ENCODE results near the gene SP100.

Gene SP100

GRCh38 chr2:230542751-230543150 lies 126.8 kb downstream of the SP100 start:
- DNase-seq (ENCODE audit: insufficient read length, low spot score) (no peak), FAIRE-seq (no peak)
- TF ChIP-seq, protein P1, sequence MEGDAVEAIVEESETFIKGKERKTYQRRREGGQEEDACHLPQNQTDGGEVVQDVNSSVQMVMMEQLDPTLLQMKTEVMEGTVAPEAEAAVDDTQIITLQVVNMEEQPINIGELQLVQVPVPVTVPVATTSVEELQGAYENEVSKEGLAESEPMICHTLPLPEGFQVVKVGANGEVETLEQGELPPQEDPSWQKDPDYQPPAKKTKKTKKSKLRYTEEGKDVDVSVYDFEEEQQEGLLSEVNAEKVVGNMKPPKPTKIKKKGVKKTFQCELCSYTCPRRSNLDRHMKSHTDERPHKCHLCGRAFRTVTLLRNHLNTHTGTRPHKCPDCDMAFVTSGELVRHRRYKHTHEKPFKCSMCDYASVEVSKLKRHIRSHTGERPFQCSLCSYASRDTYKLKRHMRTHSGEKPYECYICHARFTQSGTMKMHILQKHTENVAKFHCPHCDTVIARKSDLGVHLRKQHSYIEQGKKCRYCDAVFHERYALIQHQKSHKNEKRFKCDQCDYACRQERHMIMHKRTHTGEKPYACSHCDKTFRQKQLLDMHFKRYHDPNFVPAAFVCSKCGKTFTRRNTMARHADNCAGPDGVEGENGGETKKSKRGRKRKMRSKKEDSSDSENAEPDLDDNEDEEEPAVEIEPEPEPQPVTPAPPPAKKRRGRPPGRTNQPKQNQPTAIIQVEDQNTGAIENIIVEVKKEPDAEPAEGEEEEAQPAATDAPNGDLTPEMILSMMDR (IDR thresholded peaks at IDR 0.05; ENCODE audit: insufficient read depth, missing control alignments) = no peak

DNA sequence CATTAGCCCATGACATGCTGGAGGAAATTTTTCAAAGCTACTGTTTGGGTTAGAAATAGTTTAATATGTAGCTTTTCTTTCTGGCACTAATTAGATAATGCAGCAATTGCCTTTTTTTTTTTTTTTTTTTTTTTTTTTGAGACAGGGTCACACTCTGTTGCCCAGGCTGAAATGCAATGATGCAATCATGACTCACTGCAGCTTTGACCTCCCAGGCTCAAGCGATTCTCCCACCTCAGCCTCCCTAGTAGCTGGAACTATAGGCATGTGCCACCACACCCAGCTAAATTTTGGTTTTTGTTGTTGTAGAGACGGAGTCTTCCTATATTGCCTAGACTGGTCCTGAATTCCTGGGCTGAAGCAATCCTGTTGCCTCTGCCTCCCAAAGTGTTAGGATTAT lies 136.2 kb downstream of the SP100 start:
- TF ChIP-seq, protein P1 (IDR thresholded peaks at IDR 0.05; ENCODE audit: insufficient read depth, missing control alignments) = no peak
- DNase-seq (ENCODE audit: insufficient read length, low spot score) (no peak), FAIRE-seq (no peak)

DNA sequence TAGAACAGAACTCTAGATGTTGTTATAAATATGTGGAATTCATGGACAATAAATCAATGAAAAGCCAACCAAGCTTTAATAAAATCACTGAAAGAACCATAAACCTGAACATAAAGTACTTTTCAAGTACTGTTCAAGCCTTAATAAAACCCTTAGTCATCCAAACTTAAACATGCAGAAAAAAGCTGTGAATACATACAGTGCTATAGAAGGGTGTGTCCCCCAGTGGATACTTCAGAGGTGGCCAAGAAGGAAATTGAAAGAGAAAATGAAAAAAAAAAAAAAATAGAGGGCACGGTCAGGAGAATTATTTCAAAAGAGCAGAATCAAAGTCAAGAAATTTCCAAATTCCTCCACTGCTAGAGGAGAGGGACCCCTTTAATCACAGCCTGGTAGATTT lies 141.1 kb downstream of the SP100 start:
- DNase-seq (ENCODE audit: insufficient read length, low spot score) = no peak
- FAIRE-seq = no peak
- TF ChIP-seq, protein P1 (IDR thresholded peaks at IDR 0.05; ENCODE audit: insufficient read depth, missing control alignments) = no peak

DNA sequence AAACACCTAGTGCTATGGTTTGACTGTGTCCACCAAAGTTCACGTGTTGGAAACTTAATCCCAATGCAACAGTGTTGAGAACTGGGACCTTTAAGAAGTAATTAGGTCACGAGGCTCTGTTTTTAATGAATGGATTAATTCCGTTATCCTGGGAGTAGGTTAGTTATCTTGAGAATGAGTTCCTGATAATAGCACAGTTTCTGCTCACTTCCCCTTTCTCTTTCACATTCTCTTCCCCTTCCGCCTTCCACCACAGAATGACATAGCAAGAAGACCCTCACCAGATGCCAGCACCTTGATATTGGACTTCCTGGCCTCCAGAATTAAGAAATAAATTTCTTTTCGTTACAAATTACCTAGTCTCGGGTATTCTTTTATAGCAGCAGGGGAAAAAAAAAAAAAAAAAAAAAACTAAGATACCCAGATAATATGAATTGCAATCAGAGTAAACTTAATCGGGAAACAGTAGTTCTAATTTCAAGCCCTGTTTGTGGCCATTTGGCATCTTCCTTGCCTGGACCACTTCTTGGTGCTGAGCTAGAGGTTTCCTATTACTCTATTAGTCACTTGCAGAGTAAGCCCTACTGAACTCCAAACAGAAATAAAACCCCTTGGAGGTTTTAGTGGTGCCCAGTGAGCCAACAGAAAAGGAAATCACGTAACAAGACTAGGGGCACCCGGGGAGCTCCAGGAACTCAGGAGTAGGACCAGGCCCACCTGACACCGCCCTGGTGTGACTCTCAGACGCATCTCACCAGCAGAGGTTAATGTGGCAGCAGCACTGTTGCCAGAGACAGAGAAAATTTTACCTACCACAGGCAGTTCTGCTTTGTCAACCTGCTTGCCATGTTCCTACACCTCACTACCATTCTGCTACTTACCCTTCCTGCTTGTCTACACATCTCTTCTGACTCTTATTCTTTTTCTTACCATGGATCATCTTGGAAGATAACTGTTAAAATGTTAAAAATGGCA lies 149.1 kb downstream of the SP100 start:
- no peak for FAIRE-seq
- TF ChIP-seq, protein P1 (IDR thresholded peaks at IDR 0.05; ENCODE audit: insufficient read depth, missing control alignments) = no peak
- no peak for DNase-seq (ENCODE audit: insufficient read length, low spot score)

DNA sequence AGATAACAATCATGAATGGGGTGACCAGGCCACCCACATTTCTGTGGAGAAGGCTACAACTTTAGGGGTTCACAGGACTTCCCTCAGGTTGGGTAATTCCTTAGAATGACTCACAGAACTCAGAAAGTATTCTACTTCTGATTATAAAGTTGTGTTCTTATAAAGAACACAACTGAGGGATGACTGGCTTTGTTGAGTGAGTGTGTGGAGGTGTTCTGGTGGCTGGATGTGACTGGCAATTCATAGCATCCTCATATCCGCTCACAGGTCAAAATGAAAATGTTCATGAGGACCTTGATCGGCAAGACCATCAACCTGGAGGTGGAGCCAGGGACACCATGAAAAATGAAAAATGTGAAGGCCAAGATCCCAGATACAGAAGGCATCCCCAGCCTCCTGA lies 153.3 kb downstream of the SP100 start:
- TF ChIP-seq, protein P1 (IDR thresholded peaks at IDR 0.05; ENCODE audit: insufficient read depth, missing control alignments) = no peak
- FAIRE-seq (no peak), DNase-seq (ENCODE audit: insufficient read length, low spot score) (no peak)

- FAIRE-seq (no peak), DNase-seq (ENCODE audit: insufficient read length, low spot score) (no peak)
- TF ChIP-seq, protein P1 (IDR thresholded peaks at IDR 0.05; ENCODE audit: insufficient read depth, missing control alignments) = no peak
These were observed 155.0 kb downstream of the SP100 start for GRCh38 chr2:230570987-230571386.
